ENCODE results near the gene STK39.
A peak's percentile ranks its signal among the peaks of the same experiment; 100 is the strongest.
"Not testable (repeated sequence)": the region's sequence is repeated elsewhere in the genome, so short reads cannot be mapped to it uniquely, and the experiment has no call there.

Gene STK39

DNA sequence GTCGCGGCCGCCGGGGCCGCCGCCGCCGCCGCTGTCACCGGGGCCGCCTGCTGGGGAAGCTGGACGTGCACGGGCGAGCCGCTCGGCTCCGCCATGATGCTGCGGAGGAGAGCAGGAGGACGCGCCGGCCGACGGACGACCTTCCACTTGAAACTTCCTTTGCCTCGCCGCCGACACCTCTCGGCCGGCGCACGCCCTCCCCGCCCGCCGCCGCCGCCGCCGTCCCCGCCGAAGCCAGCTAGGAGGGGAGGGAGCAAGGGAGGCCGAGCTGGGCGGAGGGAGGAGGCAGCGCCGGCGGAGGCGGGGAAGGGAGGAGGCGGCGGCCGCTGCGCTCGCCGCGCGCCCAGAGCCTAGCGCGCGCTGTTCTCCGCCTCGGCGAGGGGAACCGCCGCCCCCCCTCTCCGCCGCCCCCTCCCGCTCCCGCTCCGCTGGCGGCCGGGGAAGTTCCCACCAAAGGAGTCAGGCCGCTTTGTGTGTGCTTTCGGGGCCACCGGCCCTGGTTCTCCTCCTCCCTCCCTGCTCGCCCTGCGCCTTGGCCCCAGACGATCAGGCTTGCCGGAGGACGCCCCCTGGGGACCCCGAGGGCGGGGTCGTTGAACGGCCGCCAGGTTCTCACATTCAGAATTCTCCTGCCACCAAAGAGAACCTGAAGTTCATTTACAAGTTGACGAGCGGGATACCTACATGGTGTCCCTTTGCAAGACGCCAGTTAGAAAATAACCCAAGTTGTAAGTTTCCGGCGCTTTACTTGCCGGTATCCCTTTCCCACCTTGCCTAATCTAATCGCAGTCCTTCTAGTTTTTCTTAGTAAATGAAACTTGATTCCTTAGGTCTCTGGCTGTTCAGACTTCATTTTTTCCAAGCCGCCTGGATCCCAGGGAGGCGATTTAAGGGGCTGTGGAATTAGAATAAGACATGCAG lies at the start of gene STK39:
TSS of gene STK39 (minus strand) at position 255 of the 921 bp plus-strand sequence. CDS start at position 95, 160 bp downstream.
- DNase-seq (ENCODE audit: low spot score): peak; percentile 78

DNA sequence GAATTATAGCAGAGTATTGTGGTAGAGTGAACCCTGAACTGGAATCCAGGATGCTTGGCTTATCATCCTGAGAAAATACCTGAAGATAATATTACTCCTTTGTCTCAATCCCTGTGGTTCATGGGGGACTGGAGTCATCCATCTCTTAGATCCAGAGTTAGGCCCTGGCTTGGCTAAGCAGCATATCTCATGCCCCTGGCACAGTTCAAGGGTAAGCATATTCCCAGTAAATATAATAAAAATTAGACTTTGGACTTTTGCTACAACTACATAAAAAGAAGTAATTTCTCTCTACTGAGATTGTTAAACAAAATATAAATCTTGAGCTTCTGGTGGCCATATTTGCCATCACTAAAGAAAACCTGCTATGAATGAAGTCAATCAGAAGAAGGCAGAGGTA lies 47.7 kb upstream of the STK39 start:
- no peak for DNase-seq (ENCODE audit: low spot score)

DNA sequence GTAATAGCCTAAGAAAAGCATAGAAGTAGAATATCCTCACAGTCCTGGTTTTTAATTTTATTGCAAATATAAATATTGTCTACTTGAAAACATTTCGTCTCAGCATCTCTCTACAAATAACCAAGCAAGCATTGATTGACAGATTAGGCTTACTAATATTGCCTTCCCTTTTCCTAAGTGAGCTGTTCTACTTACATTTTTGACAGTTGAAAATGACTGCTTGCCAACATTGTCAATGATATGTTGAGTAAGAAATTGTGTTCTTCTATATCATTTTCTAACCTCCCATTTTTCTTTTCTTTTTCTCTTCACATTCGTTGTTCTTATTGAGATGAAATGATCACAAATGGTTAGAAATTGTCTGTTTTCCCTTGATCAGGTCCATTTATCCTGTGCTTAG lies 47.0 kb upstream of the STK39 start:
- DNase-seq (ENCODE audit: low spot score): no peak

DNA sequence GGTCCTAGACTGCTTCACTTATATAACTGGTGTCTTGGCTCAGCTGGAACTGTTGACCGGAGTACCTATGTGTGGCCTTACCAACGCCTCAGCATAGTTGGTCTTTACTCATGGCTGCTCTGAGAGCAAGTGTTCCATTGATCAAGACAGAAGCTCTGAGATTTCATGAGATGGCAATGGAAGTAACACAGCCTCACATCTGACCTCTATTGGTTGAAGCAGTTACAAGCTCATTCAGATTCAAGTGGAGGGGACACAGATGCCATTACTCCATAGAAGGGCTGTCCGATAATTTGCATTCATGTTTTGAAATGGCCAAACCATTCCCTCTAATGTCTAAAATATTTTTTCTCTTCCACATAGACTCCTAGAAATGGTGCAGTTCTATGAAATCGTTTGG lies 46.4 kb upstream of the STK39 start:
- DNase-seq (ENCODE audit: low spot score): no peak

DNA sequence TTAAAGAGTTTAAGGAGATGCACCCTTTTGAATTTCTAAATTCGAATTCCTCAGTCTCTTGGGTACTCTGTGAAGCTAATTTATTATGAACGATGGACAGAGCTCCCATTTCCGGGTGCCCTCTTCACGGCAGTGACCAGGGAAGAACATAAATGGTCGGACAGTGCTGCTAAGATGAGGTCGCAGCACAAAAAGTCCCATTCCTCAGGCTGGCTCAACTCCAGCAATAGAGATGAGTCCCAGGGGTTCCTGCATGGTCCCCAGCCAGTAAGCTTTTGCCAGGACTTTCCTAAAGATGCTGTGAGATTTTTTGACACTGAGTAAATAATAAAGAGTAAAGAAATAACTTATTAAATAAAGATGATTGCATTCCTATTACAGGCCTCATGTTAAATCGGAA lies 43.0 kb upstream of the STK39 start:
- DNase-seq (ENCODE audit: low spot score): no peak

DNA sequence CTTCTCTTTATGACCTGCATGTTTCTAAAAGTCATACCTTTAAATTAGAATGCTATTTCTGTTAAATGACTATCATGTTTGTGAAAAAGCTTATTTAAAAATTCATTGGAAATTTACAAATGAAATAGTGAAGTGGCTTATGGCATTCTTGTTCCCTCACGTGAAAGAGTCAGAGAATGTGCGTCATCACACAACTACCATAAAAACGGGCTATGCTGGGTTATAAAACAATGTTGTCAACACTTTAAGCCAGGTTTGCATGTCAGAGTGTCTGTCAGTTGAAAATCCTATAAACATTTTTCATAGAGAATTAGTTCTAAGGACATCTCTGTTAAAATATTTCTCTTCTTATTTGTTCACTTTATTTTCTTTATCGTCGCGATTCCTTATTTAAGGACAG lies 42.5 kb upstream of the STK39 start:
- no peak for DNase-seq (ENCODE audit: low spot score)

DNA sequence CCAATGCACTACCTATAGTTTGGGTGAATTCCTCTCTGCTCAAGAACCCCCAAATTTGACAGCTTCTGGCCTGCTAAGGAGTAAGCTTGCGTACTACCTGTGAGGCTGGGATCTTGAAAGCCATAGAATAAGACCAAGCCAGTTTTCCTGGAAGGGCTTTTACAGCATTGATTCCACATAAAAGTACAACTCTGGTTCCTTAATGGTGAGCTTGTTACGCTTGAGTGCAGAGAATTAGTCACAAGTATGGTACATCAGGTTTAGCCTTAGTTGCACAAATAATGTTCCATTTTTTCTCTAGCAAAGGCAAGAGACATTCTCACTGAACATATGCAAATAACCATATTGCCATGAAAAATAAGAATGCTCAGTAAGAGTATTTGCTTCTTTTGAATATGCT lies 39.1 kb upstream of the STK39 start:
- DNase-seq (ENCODE audit: low spot score): no peak

DNA sequence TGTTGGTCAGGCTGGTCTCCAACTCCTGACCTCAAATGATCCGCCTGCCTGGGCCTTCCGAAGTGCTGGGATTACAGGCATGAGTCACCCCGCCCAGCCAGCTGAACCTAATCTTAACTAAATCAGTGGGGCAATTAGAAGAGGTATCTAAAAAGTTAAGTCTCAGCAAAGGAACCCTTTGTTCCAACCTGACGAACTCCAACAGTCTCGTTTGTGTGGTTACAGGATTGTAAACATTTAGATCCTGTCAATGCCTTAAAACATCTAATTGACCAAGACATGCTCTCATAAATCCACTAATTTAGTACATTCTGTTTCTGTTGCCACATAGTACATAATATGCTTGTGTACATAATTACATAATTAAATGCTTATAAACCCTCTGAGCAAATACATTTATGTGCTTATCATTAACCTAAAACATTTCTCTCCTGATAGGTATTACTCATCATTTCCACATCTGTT lies 31.1 kb upstream of the STK39 start:
- no peak for DNase-seq (ENCODE audit: low spot score)

DNA sequence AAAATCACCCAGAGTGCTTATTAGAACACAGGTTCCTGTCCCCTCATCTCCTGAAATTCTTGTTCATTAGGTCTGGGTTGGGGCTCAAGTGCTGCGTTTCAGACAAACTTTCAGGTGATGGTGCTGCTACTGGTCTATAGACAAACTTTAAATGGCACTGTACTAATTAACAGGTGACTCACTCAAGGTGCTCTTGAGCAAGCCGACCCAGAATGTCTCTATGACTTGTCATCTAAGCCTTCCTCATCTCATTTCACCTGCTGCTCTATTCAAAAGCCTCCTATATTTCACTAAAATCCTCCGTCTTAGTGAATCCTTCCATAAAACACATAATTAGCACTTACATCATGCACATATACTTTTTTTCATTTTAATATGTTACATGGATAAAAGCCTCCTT lies 29.9 kb upstream of the STK39 start:
- DNase-seq (ENCODE audit: low spot score): no peak

DNA sequence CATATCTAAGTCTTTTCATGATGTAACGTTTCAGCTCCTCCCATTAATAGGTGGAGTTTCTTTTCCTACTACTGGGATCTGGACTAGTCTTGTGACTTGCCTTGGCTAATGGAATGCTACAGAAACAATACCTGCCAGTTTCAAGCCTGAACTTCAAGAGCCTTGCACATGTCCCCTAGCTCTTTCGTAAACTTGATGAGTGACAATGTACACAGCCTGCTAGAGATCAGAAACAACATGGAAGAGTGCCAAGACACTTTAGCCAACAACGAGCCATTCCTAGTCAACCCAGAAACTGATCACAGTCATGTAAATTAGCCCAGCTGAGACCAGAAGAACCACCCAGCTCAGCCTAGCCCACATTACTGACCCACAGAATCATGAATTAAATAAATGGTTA lies 24.8 kb upstream of the STK39 start:
- DNase-seq (ENCODE audit: low spot score): no peak

DNA sequence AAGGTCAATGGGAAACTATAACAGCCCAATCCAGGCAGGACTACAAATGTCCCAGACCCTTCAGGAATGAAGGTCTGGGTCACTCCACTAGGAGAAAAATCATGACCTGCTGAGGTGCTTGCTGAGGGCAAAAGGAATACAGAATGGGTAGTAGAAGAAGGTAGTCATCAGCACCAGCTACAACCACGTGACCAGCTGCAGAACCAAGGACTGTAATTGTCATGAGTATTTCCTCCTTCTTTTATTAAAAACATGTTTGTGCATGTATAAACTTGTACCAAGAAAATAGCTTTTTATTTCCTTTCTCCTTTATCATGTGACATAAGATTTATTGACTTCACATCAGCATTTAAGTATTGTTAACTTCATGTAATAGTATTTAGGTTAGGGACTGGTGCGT lies 15.5 kb upstream of the STK39 start:
- DNase-seq (ENCODE audit: low spot score): not testable (repeated sequence)

DNA sequence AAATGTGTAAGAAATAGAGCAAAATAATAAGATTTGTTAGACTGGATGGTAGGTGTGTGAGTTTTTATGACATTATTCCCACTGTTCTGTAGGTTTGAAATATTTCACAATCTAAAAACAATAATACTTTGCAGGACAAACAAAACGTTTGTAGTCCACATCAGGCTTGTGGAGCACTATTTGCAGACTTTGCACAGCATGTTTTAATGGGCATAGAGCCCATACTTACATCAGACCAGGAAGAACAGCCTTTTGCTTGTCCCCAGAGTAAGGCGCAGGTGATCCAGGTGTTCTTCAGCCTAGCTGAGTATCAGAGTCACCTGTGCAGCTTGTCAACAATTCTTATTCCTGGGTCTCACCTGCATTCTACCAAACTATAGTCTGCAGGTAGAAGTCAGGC lies 9.1 kb upstream of the STK39 start:
- no peak for DNase-seq (ENCODE audit: low spot score)

DNA sequence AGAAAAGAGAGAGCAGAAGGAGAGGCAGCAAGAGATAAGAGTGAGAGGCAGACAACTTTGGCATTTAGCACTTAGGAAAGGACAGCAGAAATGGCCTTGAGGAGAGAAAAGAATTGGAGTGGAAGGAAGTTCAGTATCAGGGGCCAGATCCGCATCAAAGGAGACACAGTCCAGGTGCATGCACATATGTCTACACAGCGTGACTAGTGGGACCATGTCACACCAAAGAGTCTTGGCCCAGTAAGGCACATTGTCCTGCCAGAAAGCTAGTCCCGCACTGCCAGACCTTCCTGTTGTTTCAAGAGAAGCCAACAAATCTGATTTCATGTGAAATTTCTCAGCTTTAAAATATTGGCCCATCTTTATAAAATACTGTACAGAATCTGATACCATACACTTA lies 8.5 kb upstream of the STK39 start:
- DNase-seq (ENCODE audit: low spot score): no peak

DNA sequence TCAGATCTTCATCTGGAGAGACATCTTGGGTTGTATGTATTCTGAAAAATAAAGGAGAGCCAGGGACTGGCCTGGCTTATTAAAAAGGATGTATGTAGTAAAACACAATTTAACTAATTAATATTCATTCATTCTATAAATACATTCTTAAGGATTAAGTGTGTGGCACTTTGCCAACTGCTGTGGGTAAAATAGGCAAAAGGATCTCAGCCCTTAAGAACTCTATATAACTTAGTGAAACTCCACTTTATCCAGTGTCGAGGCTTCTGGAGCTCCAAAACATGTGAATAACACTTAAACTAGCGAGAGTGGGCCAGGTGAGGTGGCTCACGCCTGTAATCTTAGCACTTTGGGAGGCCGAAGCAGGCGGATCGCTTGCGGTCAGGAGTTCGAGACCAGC lies 7.7 kb upstream of the STK39 start:
- no peak for DNase-seq (ENCODE audit: low spot score)

DNA sequence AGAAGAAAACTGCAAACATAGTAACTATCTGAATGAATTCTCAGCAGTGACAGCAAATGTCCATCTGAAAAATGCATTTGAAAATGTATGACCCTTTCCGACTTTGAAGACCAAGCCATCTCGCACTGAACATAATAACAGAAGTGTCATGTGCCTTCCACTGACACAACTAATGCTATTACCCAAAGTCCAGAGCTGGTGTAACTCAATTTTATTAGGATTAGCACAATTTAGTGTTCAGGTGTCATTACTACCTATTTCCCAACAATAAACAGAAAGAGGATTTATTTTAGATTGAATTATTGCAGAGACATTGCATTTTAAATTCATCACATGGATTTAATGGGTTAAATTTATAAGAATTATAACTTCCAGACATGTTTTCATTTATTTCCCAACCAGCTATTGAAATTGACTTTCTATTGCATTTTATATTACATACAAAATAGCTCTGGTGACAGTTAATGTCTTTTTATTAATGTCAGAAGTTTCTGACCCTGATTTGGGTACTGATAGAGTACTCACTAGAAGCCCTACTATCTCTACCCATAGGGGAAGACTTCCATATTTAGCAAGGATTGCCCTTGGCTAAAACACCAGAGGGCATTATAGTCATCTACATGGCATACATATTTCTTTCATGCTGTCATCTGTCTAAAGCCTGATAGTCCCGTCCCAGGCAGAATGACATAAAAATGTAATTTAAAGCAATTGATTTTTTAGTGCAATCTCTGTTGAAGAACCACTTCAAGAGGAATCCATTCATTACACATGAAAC lies 7.0 kb upstream of the STK39 start:
- no peak for DNase-seq (ENCODE audit: low spot score)

DNA sequence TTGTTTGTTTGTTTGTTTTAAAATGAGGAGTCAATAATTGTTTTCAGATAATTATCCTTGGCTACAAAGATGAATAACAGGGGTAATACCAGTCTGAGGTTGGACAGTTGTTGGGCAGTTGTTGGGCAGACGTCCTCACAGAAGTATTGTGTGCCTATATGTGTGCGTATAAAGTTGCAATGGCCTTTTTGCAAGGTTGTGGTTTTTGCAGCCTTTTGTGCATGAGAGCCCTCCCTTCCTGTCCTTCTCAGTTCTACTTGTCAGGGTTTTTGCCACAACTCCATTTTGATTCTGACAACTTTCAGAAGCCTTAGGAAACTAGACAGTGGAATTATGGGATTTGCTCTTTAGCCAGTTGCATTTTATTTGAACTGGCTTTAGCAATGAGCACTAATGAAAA lies 6.0 kb upstream of the STK39 start:
- DNase-seq (ENCODE audit: low spot score): no peak

DNA sequence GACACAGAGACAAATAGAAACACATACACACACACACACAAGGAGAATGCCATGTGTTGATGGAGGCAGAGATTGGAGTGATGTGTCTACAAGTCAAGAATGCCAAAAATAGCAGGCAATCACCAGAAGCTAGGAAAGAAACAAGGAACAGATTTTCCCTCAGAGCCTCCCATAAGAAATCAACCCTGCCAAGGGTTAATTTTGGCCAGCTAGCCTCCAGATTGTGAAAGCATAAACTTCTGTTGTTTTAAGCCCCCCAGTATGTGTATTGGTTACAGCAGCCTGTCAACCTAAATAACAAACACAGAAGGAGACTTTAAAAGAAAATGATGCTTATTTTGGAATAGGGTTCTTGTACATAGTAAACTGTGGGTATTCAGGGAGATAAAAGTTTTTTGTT lies 5.6 kb upstream of the STK39 start:
- no peak for DNase-seq (ENCODE audit: low spot score)

DNA sequence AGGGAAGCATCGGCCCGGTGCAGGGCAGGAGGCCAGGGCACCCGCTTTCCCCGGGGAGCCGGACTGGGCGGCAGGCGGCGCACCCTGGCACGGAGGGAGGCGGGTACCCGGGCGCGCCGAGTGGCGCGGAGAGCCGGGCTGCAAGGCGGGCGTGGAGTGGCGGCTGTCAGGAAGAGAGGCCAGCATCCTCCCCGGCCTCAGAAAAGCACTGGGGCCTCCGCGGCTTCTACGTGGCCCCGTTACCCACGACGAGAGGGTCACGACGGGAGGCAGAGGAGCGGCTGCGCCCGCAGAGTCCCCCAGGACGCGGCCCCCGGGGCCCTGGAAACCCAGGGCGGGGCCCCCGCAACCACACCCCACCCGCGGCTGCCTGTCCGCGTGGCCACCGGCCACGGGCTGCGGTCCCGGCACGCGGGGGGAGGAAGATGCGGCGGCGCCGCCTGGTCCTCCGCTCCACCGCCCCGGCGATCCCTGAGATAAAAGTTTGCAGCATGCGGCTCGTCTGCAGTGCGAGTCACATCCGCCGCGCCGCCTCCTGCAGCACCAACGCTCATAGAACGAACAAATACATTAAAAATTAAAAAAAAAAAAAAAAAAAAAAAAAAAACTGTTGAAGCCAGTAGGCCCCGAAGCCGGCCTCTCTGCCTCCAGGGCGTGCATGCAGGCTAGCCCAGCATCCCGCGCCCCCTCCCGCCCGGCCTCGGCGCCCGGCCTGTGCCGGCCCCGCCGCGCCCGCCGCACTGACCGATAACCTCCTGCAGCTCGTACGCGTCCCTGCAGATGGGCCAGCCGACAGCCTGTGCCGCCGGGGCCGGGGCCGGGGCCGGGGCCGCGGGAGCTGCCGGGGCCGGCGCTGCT lies 683 bp downstream of the STK39 start:
- peak; percentile 84 for DNase-seq (ENCODE audit: low spot score)

DNA sequence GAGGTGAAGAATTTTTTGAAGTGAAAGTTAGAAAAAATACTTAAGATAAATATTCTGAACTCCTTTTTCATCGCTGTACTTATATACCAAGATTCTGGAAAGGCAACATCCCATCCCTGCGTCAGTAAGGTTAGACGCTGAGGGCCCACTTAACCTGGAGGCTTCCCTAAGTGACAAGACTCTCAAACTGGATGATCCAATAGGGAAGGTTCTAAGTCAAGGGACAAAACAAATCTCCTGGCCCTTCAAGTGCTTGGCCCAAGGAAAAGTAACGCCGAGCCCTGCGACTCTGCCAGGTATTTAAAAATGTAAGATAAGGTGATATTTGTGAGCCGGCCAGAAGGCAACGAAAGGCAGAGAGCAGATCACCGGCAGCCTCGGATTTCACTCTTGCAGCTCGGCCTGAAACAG lies 1.3 kb downstream of the STK39 start:
- no peak for DNase-seq (ENCODE audit: low spot score)

DNA sequence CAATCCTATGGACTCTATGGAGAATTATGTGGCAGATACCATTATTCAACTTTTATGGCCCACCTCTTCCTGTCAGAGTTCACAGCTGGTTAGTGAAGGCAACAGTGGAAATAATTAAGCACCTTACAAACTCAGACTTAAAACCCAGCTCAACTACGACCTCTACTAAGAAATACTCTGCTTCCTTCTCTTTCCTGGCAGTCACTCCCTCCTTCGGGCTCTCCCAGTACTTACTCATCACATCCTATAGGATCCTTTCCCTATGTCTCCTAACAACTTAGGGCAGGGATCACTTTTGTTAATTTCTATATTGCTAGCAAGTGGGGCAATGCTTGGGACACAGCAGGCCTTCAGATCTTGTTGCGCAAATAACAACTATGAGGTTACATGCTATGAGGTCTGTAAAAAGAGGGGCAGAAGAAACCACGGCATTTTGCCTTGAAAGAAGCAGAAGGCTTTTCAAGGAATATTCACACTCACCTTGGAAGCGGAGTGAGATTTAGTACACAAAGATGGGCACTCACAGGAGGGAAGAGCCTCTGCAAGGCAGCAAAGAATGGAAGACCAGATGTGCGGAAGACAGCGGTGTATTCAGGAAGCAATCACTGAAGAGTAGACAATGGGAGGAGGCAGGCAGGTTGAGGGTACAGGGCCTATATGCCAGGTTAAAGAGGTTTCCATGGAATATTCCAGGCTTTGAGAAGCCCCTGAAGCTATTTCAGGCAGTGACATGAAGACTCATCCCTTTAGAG lies 2.1 kb downstream of the STK39 start:
- no peak for DNase-seq (ENCODE audit: low spot score)

DNA sequence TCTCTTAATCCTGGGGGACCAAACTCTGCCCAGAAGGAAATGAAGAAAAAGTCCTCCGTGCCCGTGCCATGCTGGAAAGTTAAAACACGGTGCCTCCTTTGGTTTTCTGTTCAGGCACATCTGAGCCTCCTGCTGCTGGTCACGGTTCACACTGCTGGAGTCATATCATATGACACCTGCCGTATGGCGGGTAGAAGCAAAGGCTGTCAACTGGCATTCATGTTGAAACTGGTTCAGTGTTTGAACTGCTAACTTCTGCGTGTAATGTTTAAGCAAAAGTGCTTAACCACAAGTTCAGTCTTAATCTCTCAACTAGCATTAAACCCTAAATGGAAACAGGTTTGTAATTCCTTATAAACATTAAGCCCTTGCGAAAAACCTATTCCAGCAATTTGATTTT lies 3.1 kb downstream of the STK39 start:
- DNase-seq (ENCODE audit: low spot score): no peak

DNA sequence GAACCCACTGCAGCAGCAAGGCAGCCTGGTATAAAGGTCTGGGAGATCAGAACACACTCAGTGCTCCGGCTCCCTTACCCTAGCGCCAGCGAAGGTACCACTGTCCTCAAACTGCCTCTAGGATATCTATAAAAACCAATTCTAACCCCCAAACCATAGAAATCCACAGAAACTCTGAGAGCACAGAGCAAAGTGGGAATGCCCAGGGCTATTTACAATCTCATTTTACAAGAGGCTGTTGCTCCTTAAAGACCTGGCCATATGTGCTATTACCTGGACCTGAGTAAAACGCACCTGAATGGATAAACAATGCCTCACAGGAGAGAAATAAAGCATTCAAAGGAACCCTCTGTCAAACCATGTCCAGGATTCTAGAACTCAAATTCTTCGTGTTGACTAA lies 4.3 kb downstream of the STK39 start:
- DNase-seq (ENCODE audit: low spot score): no peak

Data from globus pallidus (tissue), 1 donor.